Activated T-helper 1 cell treated with anti-CD3 and anti-CD28 coated beads, Interleukin-12 subunit alpha, Interleukin-12 subunit beta, Interleukin-2, Interleukin-4 antibody, amounts not matched to agents 30 ng/mL and 10 ng/mL and 1 ng/mL, durations not matched to agents 14 hours and 24 hours and 36 hours (primary cell): ENCODE results near the gene NLRX1. TPM values are rescaled to one million over a fixed set of nuclear protein-coding genes. Genes with fewer than 3 reads are reported as not detected.

Experiments
- total RNA-seq: library from RNA; stranded (reverse); gene quantifications from 2 replicates; pipeline ENCODE4 v1.2.3, GENCODE V29; 2022

NLRX1 gene
- total RNA-seq, 1 donor from 2014 or later, result 24.1 TPM

Other genes with a start within 250 kb of the NLRX1 start
- gene BCL9L, start 242.8 kb upstream of the NLRX1 start, total RNA-seq, result 27.3 and 32.4 TPM in 2 replicates
- gene UPK2, start 212.4 kb upstream of the NLRX1 start, total RNA-seq, result not detected in 2 replicates
- gene FOXR1, start 197.0 kb upstream of the NLRX1 start, total RNA-seq, result not detected in 2 replicates
- gene CENATAC, start 170.6 kb upstream of the NLRX1 start, total RNA-seq, result 50.1 and 53.6 TPM in 2 replicates
- 1,440 and 1,455 TPM in 2 replicates for gene RPS25, start 150.4 kb upstream of the NLRX1 start, total RNA-seq
- gene TRAPPC4, start 150.0 kb upstream of the NLRX1 start, total RNA-seq, result 141 and 142 TPM in 2 replicates
- 24.3 and 28.7 TPM in 2 replicates for gene SLC37A4, start 137.8 kb upstream of the NLRX1 start, total RNA-seq
- gene HYOU1, start 111.5 kb upstream of the NLRX1 start, total RNA-seq, result 216 and 219 TPM in 2 replicates
- 23.5 and 24.0 TPM in 2 replicates for gene VPS11, start 100.9 kb upstream of the NLRX1 start, total RNA-seq
- gene HMBS, start 83.8 kb upstream of the NLRX1 start, total RNA-seq, result 55.0 and 55.6 TPM in 2 replicates
- gene DPAGT1, start 66.9 kb upstream of the NLRX1 start, total RNA-seq, result 81.8 and 84.4 TPM in 2 replicates
- 35.7 and 38.2 TPM in 2 replicates for gene C2CD2L, start 61.4 kb upstream of the NLRX1 start, total RNA-seq
- 31.2 and 35.2 TPM in 2 replicates for gene HINFP, start 47.1 kb upstream of the NLRX1 start, total RNA-seq
- gene ABCG4, start 19.7 kb upstream of the NLRX1 start, total RNA-seq, result 0.07 TPM in 1 of 2 replicates, not detected in the other
- 0.56 TPM in 1 of 2 replicates, not detected in the other for gene NHERF4, start 16.8 kb downstream of the NLRX1 start, total RNA-seq
- 38.1 and 39.9 TPM in 2 replicates for gene CBL, start 37.6 kb downstream of the NLRX1 start, total RNA-seq
- 6.0 and 6.6 TPM in 2 replicates for gene MCAM, start 148.4 kb downstream of the NLRX1 start, total RNA-seq
- 26.1 and 27.9 TPM in 2 replicates for gene RNF26, start 165.8 kb downstream of the NLRX1 start, total RNA-seq
- gene C1QTNF5, start 172.2 kb downstream of the NLRX1 start, total RNA-seq, result not detected in 2 replicates
- gene MFRP, start 178.0 kb downstream of the NLRX1 start, total RNA-seq, result not detected in 2 replicates
- 0.22 and 0.36 TPM in 2 replicates for gene USP2, start 213.0 kb downstream of the NLRX1 start, total RNA-seq